SK-N-SH treated with all-trans-retinoic acid at 6 μM for 48 hours (cell line): ENCODE data around the gene PLCB1.

Experiments
- ATAC-seq: fragments of 200-7000 bp; cut with Tn5 transposase; 3 replicates; pipeline ENCODE4 v1.9.1; 2020; ENCODE audit warnings: mild to moderate bottlenecking, moderate library complexity
- ARNTL ChIP-seq: fragments of 450-650 bp; formaldehyde crosslinking; IDR thresholded peaks from 2 replicates; pipeline ENCODE4 v1.5.0; 2020; ENCODE audit warnings: low read depth, mild to moderate bottlenecking, moderate library complexity, borderline replicate concordance
- BACH2 ChIP-seq: fragments of 250-450 bp; sonication (Bioruptor Pico); IDR thresholded peaks from 2 replicates; pipeline ENCODE4 v1.9.0; 2021; ENCODE audit warnings: mild to moderate bottlenecking, borderline replicate concordance
- CSDC2 ChIP-seq: fragments of 250-450 bp; sonication (Bioruptor Pico); IDR thresholded peaks from 2 replicates; pipeline ENCODE4 v1.5.0; 2020; ENCODE audit warnings: mild to moderate bottlenecking, moderate library complexity
- ESRRG ChIP-seq: fragments of 250-450 bp; sonication (Bioruptor Pico); IDR thresholded peaks from 2 replicates; pipeline ENCODE4 v1.6.1; 2021; ENCODE audit warnings: mild to moderate bottlenecking
- GLIS3 ChIP-seq: fragments of 250-450 bp; sonication (Bioruptor Pico); IDR thresholded peaks from 2 replicates; pipeline ENCODE4 v1.5.0; 2020; ENCODE audit warnings: mild to moderate bottlenecking, moderate library complexity
- ISL1 ChIP-seq: fragments of 250-450 bp; sonication (Bioruptor Pico); IDR thresholded peaks from 2 replicates; pipeline ENCODE4 v2.1.2; 2022; ENCODE audit warnings: mild to moderate bottlenecking, moderate library complexity
- OSR1 ChIP-seq: fragments of 250-450 bp; sonication (Bioruptor Pico); IDR thresholded peaks from 2 replicates; pipeline ENCODE4 v1.8.0; 2022; ENCODE audit warnings: moderate library complexity, mild to moderate bottlenecking, inconsistent platforms
- PPARA ChIP-seq: fragments of 250-450 bp; sonication (Bioruptor Pico); IDR thresholded peaks from 2 replicates; pipeline ENCODE4 v1.5.0; 2020; ENCODE audit warnings: mild to moderate bottlenecking, borderline replicate concordance
- RARB ChIP-seq: fragments of 250-450 bp; sonication (Bioruptor Pico); IDR thresholded peaks from 2 replicates; pipeline ENCODE4 v1.8.0; 2021; ENCODE audit warnings: mild to moderate bottlenecking, moderate library complexity
- SNAI2 ChIP-seq: fragments of 250-450 bp; sonication (Bioruptor Pico); IDR thresholded peaks from 2 replicates; pipeline ENCODE4 v1.5.0; 2020; ENCODE audit warnings: mild to moderate bottlenecking, moderate library complexity
- TCF4 ChIP-seq: fragments of 250-450 bp; sonication (Bioruptor Pico); IDR thresholded peaks from 2 replicates; pipeline ENCODE4 v1.8.0; 2021; ENCODE audit warnings: mild to moderate bottlenecking, moderate library complexity, borderline replicate concordance
- ZC3H10 ChIP-seq: fragments of 250-450 bp; sonication (Bioruptor Pico); IDR thresholded peaks from 2 replicates; pipeline ENCODE4 v1.5.1; 2021; ENCODE audit warnings: mild to moderate bottlenecking, moderate library complexity
- ZFP3 ChIP-seq: fragments of 250-450 bp; sonication (Bioruptor Pico); IDR thresholded peaks from 2 replicates; pipeline ENCODE4 v1.5.0; 2020; ENCODE audit warnings: mild to moderate bottlenecking, moderate library complexity
- ZNF565 ChIP-seq: fragments of 450-650 bp; formaldehyde crosslinking; conservative IDR thresholded peaks from 2 replicates; pipeline ENCODE4 v1.5.0; 2020; ENCODE audit warnings: low read depth, mild to moderate bottlenecking, moderate library complexity
- ZNF70 ChIP-seq: fragments of 450-650 bp; formaldehyde crosslinking; IDR thresholded peaks from 2 replicates; pipeline ENCODE4 v1.5.0; 2020; ENCODE audit warnings: mild to moderate bottlenecking, moderate library complexity
- ZNF8 ChIP-seq: fragments of 450-650 bp; formaldehyde crosslinking; IDR thresholded peaks from 2 replicates; pipeline ENCODE4 v1.5.0; 2020; ENCODE audit warnings: mild to moderate bottlenecking, moderate library complexity
- TF ChIP-seq, protein P1 (sequence below): fragments of 250-450 bp; sonication (Bioruptor Pico); IDR thresholded peaks from 2 replicates; pipeline ENCODE4 v1.5.1; 2020; ENCODE audit warnings: low read depth, mild to moderate bottlenecking, moderate library complexity
- TF ChIP-seq, protein P2 (sequence below): fragments of 250-450 bp; sonication (Bioruptor Pico); IDR thresholded peaks from 2 replicates; pipeline ENCODE4 v1.8.0; 2020; ENCODE audit warnings: mild to moderate bottlenecking, moderate library complexity, borderline replicate concordance
- TF ChIP-seq, protein P3 (sequence below): fragments of 250-450 bp; sonication (Bioruptor Pico); IDR thresholded peaks from 2 replicates; pipeline ENCODE4 v1.5.0; 2020; ENCODE audit warnings: mild to moderate bottlenecking, moderate library complexity
- TF ChIP-seq, protein P4 (sequence below): fragments of 250-450 bp; sonication (Bioruptor Pico); IDR thresholded peaks from 2 replicates; pipeline ENCODE4 v1.5.1; 2021; ENCODE audit warnings: mild to moderate bottlenecking, moderate library complexity

PLCB1 gene

DNA sequence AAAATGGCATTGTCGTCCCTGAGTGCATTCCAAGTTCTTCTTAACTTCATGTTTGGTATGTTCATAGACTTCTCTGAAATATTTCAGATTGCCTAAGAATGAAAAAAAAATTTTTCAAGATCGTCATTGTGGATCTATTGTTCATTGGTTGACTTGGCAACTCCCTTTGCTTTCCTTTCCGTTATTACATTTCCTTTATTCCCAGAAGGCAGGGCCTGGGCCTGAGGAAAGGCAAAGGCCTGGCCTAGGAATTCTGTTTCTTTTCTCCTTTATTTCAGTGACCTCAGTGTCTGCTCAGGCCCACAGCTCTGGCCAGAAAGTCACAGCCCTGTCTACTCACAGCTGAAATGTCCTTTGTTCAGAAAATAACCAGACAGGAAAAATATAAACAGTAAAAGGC is 535.2 kb downstream of the PLCB1 start:
- no peak for ATAC-seq
- TF ChIP-seq OSR1 (CRISPR knock-in tag), result no peak
- no peak for TF ChIP-seq SNAI2 (CRISPR knock-in tag)
- TF ChIP-seq TCF4, result no peak
- no peak for TF ChIP-seq BACH2 (CRISPR knock-in tag)
- no peak for TF ChIP-seq PPARA (CRISPR knock-in tag)
- TF ChIP-seq, protein P1, sequence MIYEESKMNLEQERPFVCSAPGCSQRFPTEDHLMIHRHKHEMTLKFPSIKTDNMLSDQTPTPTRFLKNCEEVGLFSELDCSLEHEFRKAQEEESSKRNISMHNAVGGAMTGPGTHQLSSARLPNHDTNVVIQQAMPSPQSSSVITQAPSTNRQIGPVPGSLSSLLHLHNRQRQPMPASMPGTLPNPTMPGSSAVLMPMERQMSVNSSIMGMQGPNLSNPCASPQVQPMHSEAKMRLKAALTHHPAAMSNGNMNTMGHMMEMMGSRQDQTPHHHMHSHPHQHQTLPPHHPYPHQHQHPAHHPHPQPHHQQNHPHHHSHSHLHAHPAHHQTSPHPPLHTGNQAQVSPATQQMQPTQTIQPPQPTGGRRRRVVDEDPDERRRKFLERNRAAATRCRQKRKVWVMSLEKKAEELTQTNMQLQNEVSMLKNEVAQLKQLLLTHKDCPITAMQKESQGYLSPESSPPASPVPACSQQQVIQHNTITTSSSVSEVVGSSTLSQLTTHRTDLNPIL, result no peak
- TF ChIP-seq, protein P2, sequence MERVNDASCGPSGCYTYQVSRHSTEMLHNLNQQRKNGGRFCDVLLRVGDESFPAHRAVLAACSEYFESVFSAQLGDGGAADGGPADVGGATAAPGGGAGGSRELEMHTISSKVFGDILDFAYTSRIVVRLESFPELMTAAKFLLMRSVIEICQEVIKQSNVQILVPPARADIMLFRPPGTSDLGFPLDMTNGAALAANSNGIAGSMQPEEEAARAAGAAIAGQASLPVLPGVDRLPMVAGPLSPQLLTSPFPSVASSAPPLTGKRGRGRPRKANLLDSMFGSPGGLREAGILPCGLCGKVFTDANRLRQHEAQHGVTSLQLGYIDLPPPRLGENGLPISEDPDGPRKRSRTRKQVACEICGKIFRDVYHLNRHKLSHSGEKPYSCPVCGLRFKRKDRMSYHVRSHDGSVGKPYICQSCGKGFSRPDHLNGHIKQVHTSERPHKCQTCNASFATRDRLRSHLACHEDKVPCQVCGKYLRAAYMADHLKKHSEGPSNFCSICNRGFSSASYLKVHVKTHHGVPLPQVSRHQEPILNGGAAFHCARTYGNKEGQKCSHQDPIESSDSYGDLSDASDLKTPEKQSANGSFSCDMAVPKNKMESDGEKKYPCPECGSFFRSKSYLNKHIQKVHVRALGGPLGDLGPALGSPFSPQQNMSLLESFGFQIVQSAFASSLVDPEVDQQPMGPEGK (CRISPR knock-in tag), result no peak
- no peak for TF ChIP-seq ARNTL (CRISPR knock-in tag)

DNA sequence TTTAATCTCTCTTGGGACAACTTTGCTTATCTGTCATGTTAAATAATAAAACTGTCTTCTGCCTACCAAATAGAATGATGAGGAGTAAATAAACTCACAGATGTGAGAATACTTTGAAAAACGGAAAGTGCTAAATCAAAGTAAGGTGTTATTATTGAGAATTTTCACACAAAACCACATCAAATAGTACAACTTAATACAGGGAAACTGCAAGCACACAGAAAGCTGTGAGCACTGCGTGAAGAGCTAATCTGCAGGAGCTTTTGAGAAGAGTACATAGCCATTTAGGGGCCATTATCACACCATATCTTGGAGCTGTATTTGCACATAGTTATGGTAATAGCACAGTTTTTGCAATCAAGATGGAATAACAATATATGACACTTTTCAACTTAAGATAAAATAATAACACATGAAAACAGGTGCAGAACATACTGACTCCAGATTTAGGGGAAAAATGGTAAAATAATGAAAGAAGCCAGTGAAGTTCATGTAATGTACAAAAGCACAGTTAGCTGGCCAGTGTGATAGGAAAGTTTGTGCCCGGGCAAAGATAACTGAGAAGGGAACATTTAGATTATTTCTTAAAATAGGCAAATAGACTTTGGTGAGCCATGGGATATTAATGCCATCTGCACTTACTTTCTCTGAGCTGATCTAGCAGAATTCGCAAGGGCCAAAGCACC is 538.3 kb downstream of the PLCB1 start:
- no peak for TF ChIP-seq CSDC2
- TF ChIP-seq, protein P1, result no peak
- TF ChIP-seq RARB (CRISPR knock-in tag), result no peak
- no peak for TF ChIP-seq ZC3H10 (CRISPR knock-in tag)
- no peak for TF ChIP-seq SNAI2 (CRISPR knock-in tag)
- TF ChIP-seq ZNF70 (CRISPR knock-in tag), result no peak
- no peak for ATAC-seq

DNA sequence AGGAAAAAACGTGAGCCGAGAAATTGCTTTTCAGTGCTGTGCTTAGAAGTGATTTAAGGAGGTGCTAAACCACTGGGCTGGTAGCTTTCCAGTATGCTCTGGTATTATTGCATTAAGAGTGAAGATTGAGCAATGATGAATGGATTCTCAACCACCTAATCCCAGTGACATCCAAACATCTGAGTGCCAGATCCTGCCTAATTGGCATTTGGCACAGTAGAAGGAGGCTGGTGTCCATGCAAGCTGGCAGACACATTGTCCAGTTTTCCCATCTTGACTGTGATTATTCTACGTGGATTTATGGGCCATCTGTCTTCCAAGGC is 538.8 kb downstream of the PLCB1 start:
- TF ChIP-seq TCF4, result peak; percentile 88; the same call in 1 of the 2 replicates
- TF ChIP-seq, protein P3, sequence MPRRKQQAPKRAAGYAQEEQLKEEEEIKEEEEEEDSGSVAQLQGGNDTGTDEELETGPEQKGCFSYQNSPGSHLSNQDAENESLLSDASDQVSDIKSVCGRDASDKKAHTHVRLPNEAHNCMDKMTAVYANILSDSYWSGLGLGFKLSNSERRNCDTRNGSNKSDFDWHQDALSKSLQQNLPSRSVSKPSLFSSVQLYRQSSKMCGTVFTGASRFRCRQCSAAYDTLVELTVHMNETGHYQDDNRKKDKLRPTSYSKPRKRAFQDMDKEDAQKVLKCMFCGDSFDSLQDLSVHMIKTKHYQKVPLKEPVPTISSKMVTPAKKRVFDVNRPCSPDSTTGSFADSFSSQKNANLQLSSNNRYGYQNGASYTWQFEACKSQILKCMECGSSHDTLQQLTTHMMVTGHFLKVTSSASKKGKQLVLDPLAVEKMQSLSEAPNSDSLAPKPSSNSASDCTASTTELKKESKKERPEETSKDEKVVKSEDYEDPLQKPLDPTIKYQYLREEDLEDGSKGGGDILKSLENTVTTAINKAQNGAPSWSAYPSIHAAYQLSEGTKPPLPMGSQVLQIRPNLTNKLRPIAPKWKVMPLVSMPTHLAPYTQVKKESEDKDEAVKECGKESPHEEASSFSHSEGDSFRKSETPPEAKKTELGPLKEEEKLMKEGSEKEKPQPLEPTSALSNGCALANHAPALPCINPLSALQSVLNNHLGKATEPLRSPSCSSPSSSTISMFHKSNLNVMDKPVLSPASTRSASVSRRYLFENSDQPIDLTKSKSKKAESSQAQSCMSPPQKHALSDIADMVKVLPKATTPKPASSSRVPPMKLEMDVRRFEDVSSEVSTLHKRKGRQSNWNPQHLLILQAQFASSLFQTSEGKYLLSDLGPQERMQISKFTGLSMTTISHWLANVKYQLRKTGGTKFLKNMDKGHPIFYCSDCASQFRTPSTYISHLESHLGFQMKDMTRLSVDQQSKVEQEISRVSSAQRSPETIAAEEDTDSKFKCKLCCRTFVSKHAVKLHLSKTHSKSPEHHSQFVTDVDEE (CRISPR knock-in tag), result peak; percentile 90
- peak; percentile 81 for TF ChIP-seq ISL1 (CRISPR knock-in tag)
- no peak for TF ChIP-seq ARNTL (CRISPR knock-in tag)
- TF ChIP-seq, all 23 proteins: peak for 3

DNA sequence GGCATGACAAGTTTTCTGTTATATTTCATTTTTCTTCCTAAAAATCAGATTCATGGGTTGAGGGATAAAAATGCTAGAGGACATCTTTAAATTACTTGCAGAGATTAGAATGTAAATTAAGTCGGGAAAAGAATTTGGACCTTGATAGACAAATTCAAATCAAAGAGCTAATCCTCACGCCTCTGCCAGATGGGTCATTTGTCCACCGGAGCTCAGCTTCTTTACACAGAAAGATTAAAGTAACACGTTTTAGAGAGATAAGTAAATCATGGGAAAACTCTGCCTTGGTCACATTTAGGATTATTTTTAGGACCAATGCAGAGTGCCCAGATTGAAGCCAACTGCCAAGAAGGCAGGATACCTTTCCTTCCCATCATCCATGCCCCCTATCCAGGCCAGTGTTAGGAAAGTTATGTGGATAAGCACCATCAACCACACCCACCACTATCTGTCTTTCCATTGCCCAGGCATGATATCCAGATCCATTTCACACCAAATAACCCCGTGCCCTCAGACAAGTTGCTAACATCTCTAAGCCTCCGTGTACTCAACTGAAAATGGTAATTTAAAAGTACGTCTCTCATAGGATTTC is 539.4 kb downstream of the PLCB1 start:
- ATAC-seq, result no peak
- no peak for TF ChIP-seq ARNTL (CRISPR knock-in tag)
- no peak for TF ChIP-seq SNAI2 (CRISPR knock-in tag)
- TF ChIP-seq, protein P1, result no peak
- TF ChIP-seq GLIS3 (CRISPR knock-in tag), result no peak
- no peak for TF ChIP-seq TCF4
- TF ChIP-seq, protein P3 (CRISPR knock-in tag), result no peak
- no peak for TF ChIP-seq ZC3H10 (CRISPR knock-in tag)
- no peak for TF ChIP-seq ZNF8 (CRISPR knock-in tag)
- no peak for TF ChIP-seq ESRRG (CRISPR knock-in tag)
- no peak for TF ChIP-seq RARB (CRISPR knock-in tag)
- TF ChIP-seq, protein P4, sequence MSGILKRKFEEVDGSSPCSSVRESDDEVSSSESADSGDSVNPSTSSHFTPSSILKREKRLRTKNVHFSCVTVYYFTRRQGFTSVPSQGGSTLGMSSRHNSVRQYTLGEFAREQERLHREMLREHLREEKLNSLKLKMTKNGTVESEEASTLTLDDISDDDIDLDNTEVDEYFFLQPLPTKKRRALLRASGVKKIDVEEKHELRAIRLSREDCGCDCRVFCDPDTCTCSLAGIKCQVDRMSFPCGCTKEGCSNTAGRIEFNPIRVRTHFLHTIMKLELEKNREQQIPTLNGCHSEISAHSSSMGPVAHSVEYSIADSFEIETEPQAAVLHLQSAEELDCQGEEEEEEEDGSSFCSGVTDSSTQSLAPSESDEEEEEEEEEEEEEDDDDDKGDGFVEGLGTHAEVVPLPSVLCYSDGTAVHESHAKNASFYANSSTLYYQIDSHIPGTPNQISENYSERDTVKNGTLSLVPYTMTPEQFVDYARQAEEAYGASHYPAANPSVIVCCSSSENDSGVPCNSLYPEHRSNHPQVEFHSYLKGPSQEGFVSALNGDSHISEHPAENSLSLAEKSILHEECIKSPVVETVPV, result no peak
- TF ChIP-seq ZFP3 (CRISPR knock-in tag), result no peak
- no peak for TF ChIP-seq CSDC2
- no peak for TF ChIP-seq BACH2 (CRISPR knock-in tag)
- no peak for TF ChIP-seq ZNF565 (CRISPR knock-in tag)
- TF ChIP-seq PPARA (CRISPR knock-in tag), result no peak
- TF ChIP-seq OSR1 (CRISPR knock-in tag), result no peak

More for the DNA sequence above, 538.8 kb downstream of the PLCB1 start:
- peak; percentile 39; the same call in 2 of the 3 replicates for ATAC-seq
